ENCODE measurements around the gene HIVEP3.

HIVEP3 gene

DNA sequence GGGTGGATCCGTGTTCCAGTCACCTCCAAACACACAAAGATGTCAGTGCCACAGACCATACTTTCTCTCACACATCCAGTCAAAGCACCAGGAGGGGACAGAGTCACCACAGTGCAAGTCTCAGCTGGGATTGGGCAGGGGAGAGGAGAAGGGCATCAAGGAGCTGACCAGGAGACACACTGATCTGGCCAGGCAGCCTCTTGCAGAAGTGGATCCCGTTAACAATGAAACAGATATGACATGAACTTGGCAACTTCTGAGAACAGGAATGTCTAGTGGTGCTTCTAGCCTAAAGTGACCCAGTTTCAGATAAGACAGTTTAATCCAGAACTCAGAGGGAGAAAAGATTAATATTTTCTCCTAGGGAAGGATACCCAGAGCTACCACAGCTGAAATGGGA lies 71.0 kb downstream of the HIVEP3 start:
- H3K27me3 ChIP-seq (ENCODE audit: insufficient read depth, poor library complexity, severe bottlenecking), result peaks cover 3% of the 10 kb centered on the region
- no peak for DNase-seq (ENCODE audit: low read depth in 1 of 2, low spot score in 1 of 2)
- no peak for TF ChIP-seq GABPA (IDR thresholded peaks at IDR 0.05; ENCODE audit: low read depth)
- no peak for TF ChIP-seq SPI1 (IDR thresholded peaks at IDR 0.05; ENCODE audit: borderline replicate concordance, low read depth)
- no peak for TF ChIP-seq POLR2AphosphoS5 (IDR thresholded peaks at IDR 0.05; ENCODE audit: low read depth)
- TF ChIP-seq, protein P1, sequence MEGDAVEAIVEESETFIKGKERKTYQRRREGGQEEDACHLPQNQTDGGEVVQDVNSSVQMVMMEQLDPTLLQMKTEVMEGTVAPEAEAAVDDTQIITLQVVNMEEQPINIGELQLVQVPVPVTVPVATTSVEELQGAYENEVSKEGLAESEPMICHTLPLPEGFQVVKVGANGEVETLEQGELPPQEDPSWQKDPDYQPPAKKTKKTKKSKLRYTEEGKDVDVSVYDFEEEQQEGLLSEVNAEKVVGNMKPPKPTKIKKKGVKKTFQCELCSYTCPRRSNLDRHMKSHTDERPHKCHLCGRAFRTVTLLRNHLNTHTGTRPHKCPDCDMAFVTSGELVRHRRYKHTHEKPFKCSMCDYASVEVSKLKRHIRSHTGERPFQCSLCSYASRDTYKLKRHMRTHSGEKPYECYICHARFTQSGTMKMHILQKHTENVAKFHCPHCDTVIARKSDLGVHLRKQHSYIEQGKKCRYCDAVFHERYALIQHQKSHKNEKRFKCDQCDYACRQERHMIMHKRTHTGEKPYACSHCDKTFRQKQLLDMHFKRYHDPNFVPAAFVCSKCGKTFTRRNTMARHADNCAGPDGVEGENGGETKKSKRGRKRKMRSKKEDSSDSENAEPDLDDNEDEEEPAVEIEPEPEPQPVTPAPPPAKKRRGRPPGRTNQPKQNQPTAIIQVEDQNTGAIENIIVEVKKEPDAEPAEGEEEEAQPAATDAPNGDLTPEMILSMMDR (IDR thresholded peaks at IDR 0.05; ENCODE audit: insufficient read depth, low read length), result no peak
- TF ChIP-seq, protein P2, sequence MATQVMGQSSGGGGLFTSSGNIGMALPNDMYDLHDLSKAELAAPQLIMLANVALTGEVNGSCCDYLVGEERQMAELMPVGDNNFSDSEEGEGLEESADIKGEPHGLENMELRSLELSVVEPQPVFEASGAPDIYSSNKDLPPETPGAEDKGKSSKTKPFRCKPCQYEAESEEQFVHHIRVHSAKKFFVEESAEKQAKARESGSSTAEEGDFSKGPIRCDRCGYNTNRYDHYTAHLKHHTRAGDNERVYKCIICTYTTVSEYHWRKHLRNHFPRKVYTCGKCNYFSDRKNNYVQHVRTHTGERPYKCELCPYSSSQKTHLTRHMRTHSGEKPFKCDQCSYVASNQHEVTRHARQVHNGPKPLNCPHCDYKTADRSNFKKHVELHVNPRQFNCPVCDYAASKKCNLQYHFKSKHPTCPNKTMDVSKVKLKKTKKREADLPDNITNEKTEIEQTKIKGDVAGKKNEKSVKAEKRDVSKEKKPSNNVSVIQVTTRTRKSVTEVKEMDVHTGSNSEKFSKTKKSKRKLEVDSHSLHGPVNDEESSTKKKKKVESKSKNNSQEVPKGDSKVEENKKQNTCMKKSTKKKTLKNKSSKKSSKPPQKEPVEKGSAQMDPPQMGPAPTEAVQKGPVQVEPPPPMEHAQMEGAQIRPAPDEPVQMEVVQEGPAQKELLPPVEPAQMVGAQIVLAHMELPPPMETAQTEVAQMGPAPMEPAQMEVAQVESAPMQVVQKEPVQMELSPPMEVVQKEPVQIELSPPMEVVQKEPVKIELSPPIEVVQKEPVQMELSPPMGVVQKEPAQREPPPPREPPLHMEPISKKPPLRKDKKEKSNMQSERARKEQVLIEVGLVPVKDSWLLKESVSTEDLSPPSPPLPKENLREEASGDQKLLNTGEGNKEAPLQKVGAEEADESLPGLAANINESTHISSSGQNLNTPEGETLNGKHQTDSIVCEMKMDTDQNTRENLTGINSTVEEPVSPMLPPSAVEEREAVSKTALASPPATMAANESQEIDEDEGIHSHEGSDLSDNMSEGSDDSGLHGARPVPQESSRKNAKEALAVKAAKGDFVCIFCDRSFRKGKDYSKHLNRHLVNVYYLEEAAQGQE (IDR thresholded peaks at IDR 0.05; ENCODE audit: insufficient replicate concordance, low read depth), result no peak
- H3K27ac ChIP-seq (replicated peaks), result no peak overlapping the region
- no peak overlapping the region for H3K4me3 ChIP-seq (replicated peaks; ENCODE audit: insufficient read depth, low read length)

DNA sequence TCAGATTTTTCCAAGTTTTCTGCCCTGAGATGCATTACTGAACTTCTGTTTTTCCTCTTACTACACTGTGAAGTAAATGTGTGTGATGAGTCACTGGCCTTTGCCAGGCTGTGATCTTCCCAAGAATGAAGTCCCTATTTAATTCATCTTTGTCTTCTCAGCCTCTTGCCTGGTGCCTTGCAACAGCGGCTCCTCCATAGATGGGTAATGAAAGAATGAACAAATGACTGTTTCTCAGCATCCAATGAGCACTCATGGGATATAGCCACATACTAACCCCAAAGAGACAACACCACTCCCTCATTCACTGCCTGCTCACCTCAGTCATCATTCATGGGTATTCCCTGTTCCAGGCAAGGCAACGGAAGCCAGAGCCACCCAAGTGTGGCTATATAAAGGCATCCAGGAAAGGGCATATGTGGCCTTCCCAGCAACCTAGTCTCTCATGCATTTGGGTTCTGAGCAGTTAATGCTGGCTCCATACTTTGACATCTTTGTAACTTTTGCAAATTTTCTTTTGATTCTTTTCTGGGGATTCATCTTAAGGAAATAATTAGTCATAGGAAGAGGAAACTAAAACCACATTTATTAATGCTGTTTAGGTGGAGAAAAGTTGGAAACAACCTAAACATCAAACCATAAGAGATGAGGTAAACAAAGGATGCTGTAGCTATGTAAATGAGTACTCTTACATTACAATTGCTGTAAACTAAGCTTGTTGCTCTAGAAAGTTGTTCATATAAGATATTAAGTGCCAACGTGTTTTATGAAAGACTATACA lies 71.9 kb downstream of the HIVEP3 start:
- H3K4me3 ChIP-seq (replicated peaks; ENCODE audit: insufficient read depth, low read length), result no peak overlapping the region
- TF ChIP-seq SPI1 (IDR thresholded peaks at IDR 0.05; ENCODE audit: borderline replicate concordance, low read depth) (no peak), GABPA (IDR thresholded peaks at IDR 0.05; ENCODE audit: low read depth) (no peak), POLR2AphosphoS5 (IDR thresholded peaks at IDR 0.05; ENCODE audit: low read depth) (no peak)
- TF ChIP-seq, protein P2 (IDR thresholded peaks at IDR 0.05; ENCODE audit: insufficient replicate concordance, low read depth), result no peak
- TF ChIP-seq, protein P1 (IDR thresholded peaks at IDR 0.05; ENCODE audit: insufficient read depth, low read length), result no peak
- no peak overlapping the region for H3K27ac ChIP-seq (replicated peaks)
- H3K27me3 ChIP-seq (ENCODE audit: insufficient read depth, poor library complexity, severe bottlenecking), result peaks cover 3% of the 10 kb centered on the region
- DNase-seq (ENCODE audit: low read depth in 1 of 2, low spot score in 1 of 2), result no peak

DNA sequence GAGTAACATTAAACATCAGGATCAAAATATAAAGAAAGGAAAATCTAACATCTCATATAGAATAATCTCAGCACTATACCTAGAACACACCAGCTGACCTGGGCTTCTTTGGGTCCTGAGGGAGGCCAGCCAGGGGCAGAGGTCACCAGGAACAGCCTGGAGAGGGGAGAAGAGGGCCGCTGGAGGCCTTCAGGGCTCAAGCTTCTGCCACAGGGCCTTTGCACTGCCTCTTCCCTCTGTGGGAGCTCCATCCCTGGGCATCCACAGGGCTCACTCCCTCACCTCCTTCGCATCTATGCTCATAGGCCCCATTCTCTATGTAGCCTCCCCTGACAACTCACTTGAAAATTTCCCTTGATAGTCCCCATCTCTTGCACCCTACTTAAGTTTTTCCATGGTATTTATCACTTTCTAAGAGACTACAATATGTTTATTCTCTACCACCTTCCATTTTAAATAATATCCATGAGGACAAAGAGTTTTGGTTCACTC lies 73.9 kb downstream of the HIVEP3 start:
- no peak overlapping the region for H3K27ac ChIP-seq (replicated peaks)
- no peak for DNase-seq (ENCODE audit: low read depth in 1 of 2, low spot score in 1 of 2)
- peaks cover 3% of the 10 kb centered on the region for H3K27me3 ChIP-seq (ENCODE audit: insufficient read depth, poor library complexity, severe bottlenecking)
- TF ChIP-seq, protein P2 (IDR thresholded peaks at IDR 0.05; ENCODE audit: insufficient replicate concordance, low read depth), result no peak
- TF ChIP-seq POLR2AphosphoS5 (IDR thresholded peaks at IDR 0.05; ENCODE audit: low read depth) (no peak), GABPA (IDR thresholded peaks at IDR 0.05; ENCODE audit: low read depth) (no peak), SPI1 (IDR thresholded peaks at IDR 0.05; ENCODE audit: borderline replicate concordance, low read depth) (no peak)
- TF ChIP-seq, protein P1 (IDR thresholded peaks at IDR 0.05; ENCODE audit: insufficient read depth, low read length), result no peak
- no peak overlapping the region for H3K4me3 ChIP-seq (replicated peaks; ENCODE audit: insufficient read depth, low read length)
